Measurements from ENCODE around the gene ZNF668. TPM values are rescaled to one million over a fixed set of nuclear protein-coding genes. Genes with fewer than 3 reads are reported as not detected.
A peak's percentile ranks its signal among the peaks of the same experiment; 100 is the strongest.

The ZNF668 gene
- total RNA-seq, 1 experiment from 2014 or later = 21.5 TPM

DNA sequence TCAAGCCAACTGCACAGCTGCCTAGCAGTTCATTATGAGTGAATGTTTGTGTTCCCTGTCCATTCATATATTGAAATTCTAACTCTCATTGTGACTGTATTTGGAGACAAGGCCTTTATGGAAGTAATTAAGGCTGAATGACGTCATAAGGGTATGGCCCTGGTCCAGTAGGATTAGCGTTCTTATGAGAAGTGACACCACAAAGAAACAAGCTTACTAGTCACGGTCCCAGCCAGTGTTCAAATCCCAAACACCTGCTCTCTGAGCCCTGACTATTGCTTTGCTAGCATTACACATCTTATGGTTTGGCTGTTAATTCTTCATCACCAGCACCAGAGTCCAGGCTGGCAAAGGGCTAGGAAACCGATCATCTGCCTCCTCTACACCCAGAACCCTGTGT is 2.2 kb downstream of the ZNF668 start:
- peak overlapping the region; percentile 99 for H3K4me3 ChIP-seq (ENCODE audit: low read depth in 2 of 2, low read length in 2 of 2)
- peaks cover 10% of the 10 kb centered on the region; the same call in 1 of the 2 replicates for H3K36me3 ChIP-seq (ENCODE audit: control insufficient read depth, insufficient read depth, low read length)
- TF ChIP-seq, protein P1, sequence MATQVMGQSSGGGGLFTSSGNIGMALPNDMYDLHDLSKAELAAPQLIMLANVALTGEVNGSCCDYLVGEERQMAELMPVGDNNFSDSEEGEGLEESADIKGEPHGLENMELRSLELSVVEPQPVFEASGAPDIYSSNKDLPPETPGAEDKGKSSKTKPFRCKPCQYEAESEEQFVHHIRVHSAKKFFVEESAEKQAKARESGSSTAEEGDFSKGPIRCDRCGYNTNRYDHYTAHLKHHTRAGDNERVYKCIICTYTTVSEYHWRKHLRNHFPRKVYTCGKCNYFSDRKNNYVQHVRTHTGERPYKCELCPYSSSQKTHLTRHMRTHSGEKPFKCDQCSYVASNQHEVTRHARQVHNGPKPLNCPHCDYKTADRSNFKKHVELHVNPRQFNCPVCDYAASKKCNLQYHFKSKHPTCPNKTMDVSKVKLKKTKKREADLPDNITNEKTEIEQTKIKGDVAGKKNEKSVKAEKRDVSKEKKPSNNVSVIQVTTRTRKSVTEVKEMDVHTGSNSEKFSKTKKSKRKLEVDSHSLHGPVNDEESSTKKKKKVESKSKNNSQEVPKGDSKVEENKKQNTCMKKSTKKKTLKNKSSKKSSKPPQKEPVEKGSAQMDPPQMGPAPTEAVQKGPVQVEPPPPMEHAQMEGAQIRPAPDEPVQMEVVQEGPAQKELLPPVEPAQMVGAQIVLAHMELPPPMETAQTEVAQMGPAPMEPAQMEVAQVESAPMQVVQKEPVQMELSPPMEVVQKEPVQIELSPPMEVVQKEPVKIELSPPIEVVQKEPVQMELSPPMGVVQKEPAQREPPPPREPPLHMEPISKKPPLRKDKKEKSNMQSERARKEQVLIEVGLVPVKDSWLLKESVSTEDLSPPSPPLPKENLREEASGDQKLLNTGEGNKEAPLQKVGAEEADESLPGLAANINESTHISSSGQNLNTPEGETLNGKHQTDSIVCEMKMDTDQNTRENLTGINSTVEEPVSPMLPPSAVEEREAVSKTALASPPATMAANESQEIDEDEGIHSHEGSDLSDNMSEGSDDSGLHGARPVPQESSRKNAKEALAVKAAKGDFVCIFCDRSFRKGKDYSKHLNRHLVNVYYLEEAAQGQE (IDR thresholded peaks at IDR 0.05; ENCODE audit: insufficient read depth in 1 of 2, low read depth in 2 of 2, low read length in 1 of 2) = no peak
- no peak for TF ChIP-seq TCF7L2 (IDR thresholded peaks at IDR 0.05; ENCODE audit: low read depth, low read length)
- TF ChIP-seq, protein P2, sequence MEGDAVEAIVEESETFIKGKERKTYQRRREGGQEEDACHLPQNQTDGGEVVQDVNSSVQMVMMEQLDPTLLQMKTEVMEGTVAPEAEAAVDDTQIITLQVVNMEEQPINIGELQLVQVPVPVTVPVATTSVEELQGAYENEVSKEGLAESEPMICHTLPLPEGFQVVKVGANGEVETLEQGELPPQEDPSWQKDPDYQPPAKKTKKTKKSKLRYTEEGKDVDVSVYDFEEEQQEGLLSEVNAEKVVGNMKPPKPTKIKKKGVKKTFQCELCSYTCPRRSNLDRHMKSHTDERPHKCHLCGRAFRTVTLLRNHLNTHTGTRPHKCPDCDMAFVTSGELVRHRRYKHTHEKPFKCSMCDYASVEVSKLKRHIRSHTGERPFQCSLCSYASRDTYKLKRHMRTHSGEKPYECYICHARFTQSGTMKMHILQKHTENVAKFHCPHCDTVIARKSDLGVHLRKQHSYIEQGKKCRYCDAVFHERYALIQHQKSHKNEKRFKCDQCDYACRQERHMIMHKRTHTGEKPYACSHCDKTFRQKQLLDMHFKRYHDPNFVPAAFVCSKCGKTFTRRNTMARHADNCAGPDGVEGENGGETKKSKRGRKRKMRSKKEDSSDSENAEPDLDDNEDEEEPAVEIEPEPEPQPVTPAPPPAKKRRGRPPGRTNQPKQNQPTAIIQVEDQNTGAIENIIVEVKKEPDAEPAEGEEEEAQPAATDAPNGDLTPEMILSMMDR (IDR thresholded peaks at IDR 0.05) = no peak
- no peak for TF ChIP-seq SIN3A (IDR thresholded peaks at IDR 0.05; ENCODE audit: borderline replicate concordance, insufficient read depth, low read depth, low read length)
- TF ChIP-seq POLR2AphosphoS5 (IDR thresholded peaks at IDR 0.05; ENCODE audit: low read depth, low read length) = no peak
- ATAC-seq = no peak
- no TSS peak for BruUV-seq (replicated peaks)
- ChIA-PET POLR2A (no interaction called here), CTCF (interaction anchor here (0.6 kb wide), 1 partner anchor 204 kb away, joined by 5 read pairs; no protein-coding TSS in a partner anchor)
- intact Hi-C loops (cut with micrococcal nuclease; ENCODE audit: unreplicated experiment) (no loop called here), in situ Hi-C loops (cut with HindIII; ENCODE audit: low pct_unique_long_range_greater_than_20kb, low sequenced_read_pairs) (no loop called here)
- H3K27ac ChIP-seq (ENCODE audit: low read length) = peak overlapping the region; percentile 97
- no peaks in the 10 kb centered on the region for H3K27me3 ChIP-seq (ENCODE audit: control insufficient read depth, insufficient read depth, low read length)
- DNase-seq (ENCODE audit: low read depth, low spot score) = no peak
- H3K4me1 ChIP-seq (ENCODE audit: control insufficient read depth, insufficient read depth, low read length) = peaks cover 10% of the 10 kb centered on the region; the same call in 1 of the 2 replicates
- H3K9me3 ChIP-seq (ENCODE audit: control insufficient read depth, insufficient read depth, low read depth, low read length) = no peaks in the 10 kb centered on the region

DNA sequence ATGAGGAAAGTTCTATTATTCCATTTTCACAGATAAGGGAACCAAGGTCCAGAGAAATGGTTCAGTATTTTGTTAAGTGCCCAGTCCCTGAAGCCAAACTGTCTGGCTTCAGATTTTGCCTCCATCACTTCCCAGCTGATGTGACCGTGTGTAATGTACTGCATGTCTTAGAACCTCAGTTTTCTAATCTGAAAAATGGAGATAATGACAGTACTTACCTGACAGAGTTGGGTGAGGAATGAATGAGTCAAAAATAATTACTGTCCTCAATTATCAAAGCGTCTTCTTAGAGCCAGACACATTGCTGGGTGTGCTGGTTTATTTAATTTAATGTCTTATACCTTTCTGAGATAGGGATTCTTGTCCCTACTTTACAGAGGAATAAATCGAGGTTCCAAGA is 6.7 kb downstream of the ZNF668 start:
- ATAC-seq (no peak), DNase-seq (ENCODE audit: low read depth, low spot score) (no peak)
- H3K4me1 ChIP-seq (ENCODE audit: control insufficient read depth, insufficient read depth, low read length) = peaks cover 6% of the 10 kb centered on the region; the same call in 1 of the 2 replicates
- no peaks in the 10 kb centered on the region for H3K9me3 ChIP-seq (ENCODE audit: control insufficient read depth, insufficient read depth, low read depth, low read length)
- H3K36me3 ChIP-seq (ENCODE audit: control insufficient read depth, insufficient read depth, low read length) = no peaks in the 10 kb centered on the region; the same call in 1 of the 2 replicates
- ChIA-PET POLR2A (interaction anchor here (0.6 kb wide), 1 partner anchor 10 kb away, joined by 4 read pairs; no protein-coding TSS in a partner anchor), CTCF (interaction anchor here (0.7 kb wide), 1 partner anchor 25 kb away, joined by 3 read pairs; no protein-coding TSS in a partner anchor)
- no peak for TF ChIP-seq SIN3A (IDR thresholded peaks at IDR 0.05; ENCODE audit: borderline replicate concordance, insufficient read depth, low read depth, low read length)
- TF ChIP-seq, protein P2 (IDR thresholded peaks at IDR 0.05) = no peak
- TF ChIP-seq, protein P1 (IDR thresholded peaks at IDR 0.05; ENCODE audit: insufficient read depth in 1 of 2, low read depth in 2 of 2, low read length in 1 of 2) = no peak
- TF ChIP-seq TCF7L2 (IDR thresholded peaks at IDR 0.05; ENCODE audit: low read depth, low read length) = no peak
- TF ChIP-seq POLR2AphosphoS5 (IDR thresholded peaks at IDR 0.05; ENCODE audit: low read depth, low read length) = no peak
- H3K4me3 ChIP-seq (ENCODE audit: low read depth in 2 of 2, low read length in 2 of 2) = no peak overlapping the region
- no TSS peak for BruUV-seq (replicated peaks)
- H3K27me3 ChIP-seq (ENCODE audit: control insufficient read depth, insufficient read depth, low read length) = no peaks in the 10 kb centered on the region
- in situ Hi-C loops (cut with HindIII; ENCODE audit: low pct_unique_long_range_greater_than_20kb, low sequenced_read_pairs) (no loop called here), intact Hi-C loops (cut with micrococcal nuclease; ENCODE audit: unreplicated experiment) (no loop called here)
- H3K27ac ChIP-seq (ENCODE audit: low read length) = no peak overlapping the region

Data from Panc1 (cell line).